ENCODE measurements around the gene SUSD4. TPM values are rescaled to one million over a fixed set of nuclear protein-coding genes. Genes with fewer than 3 reads are reported as not detected.

Gene SUSD4
- total and polyA plus RNA-seq, 9 of the 15 experiments (the other 6 are each of a cell fraction or from before 2014, with no cell fraction given), result 0.06 to 1.7 (median 0.09) TPM; not detected in 4

DNA sequence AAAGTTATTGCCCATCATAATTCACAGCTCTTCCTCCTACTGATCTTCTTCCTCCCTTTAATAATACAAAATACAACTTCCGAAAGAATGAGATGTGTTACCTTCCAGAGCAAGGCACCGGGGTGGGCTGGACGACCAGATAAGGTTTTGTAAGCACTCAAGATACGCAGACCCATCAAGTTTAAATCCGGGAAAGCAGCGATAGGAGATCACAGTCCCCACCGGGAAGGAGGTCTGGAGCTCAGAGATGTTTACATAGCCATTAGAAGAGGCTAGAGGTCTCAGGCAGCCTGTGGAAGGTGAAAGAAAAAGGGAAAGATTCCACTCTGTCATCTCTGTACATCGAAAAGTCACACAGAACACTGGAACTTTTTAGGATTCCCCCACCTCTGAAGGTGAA, 99.4 kb downstream of the SUSD4 start:
- in situ Hi-C loops (cut with MboI) (no loop called here), intact Hi-C loops (cut with micrococcal nuclease) (no loop called here)
- Histone ChIP-seq H3K4me1 (replicated peaks in 1 of 2; ENCODE audit: control insufficient read depth in 2 of 2, insufficient read depth in 2 of 2, low read length in 2 of 2) (peaks cover 0 to 18% of the 10 kb centered on the region in 2 experiments; a peak in 4 of 5 replicates), H3K9me3 (replicated peaks; ENCODE audit: control insufficient read depth, insufficient read depth, low read depth, low read length) (no peaks in the 10 kb centered on the region), H3K36me3 (ENCODE audit: control insufficient read depth, insufficient read depth, low read length) (no peaks in the 10 kb centered on the region), H3K79me2 (ENCODE audit: control insufficient read depth, insufficient read depth, low read length) (no peaks in the 10 kb centered on the region), H3K27ac (ENCODE audit: extremely low read depth, low read depth, low read length) (no peak overlapping the region), H3K4me2 (ENCODE audit: insufficient read depth, low read length) (peak overlapping the region; percentile 16), H4K20me1 (replicated peaks; ENCODE audit: control insufficient read depth, insufficient read depth, low read length) (no peaks in the 10 kb centered on the region), H3K9me1 (ENCODE audit: control insufficient read depth, insufficient read depth, low read length) (no peaks in the 10 kb centered on the region), H3K4me3 (no peak overlapping the region), H3K9ac (ENCODE audit: insufficient read depth in 1 of 2, low read depth in 2 of 2, low read length in 2 of 2) (peak overlapping the region in 1 of 2 experiments; percentile 11; a peak in 1 of 4 replicates), H2AFZ (ENCODE audit: low read depth, low read length) (no peak overlapping the region), H3K27me3 (ENCODE audit: control insufficient read depth in 2 of 2, insufficient read depth in 2 of 2, low read length in 2 of 2) (peaks cover 0 to 18% of the 10 kb centered on the region in 2 experiments; a peak in 1 of 5 replicates)
- no TSS peak for BruUV-seq (replicated peaks)
- peak; percentile 38 to 68 (median 51) for DNase-seq (ENCODE audit: extremely low read depth in 1 of 4, low spot score in 3 of 4)
- ATAC-seq, result peak; percentile 66
- peak; percentile 62 for FAIRE-seq
- ChIA-PET CTCF (ENCODE audit: low intra/inter-chr PET ratio) (no interaction called here), POLR2A (interaction anchor here (0.6 to 2.0 kb wide), 3 partner anchors 10 to 22 kb away, joined by 3 to 5 read pairs (median 3); no protein-coding TSS in a partner anchor)
- WGBS (ENCODE audit: insufficient coverage, low coverage, missing lambda C conversion rate), result 2% methylated on average over 8 of the region's 8 CpGs
- TF ChIP-seq KLF16 (IDR thresholded peaks at IDR 0.05) (0 out of 2 replicates have a peak, but pooled peaks have one; percentile 45), ARID1B (IDR thresholded peaks at IDR 0.05) (peak; percentile 89), TAL1 (IDR thresholded peaks at IDR 0.05) (peak; percentile 81), NCOR1 (IDR thresholded peaks at IDR 0.05) (peak; percentile 79), HDAC1 (IDR thresholded peaks at IDR 0.05) (peak in 1 of 2 experiments; percentile 61; a peak in 2 of 4 replicates), KDM1A (IDR thresholded peaks at IDR 0.05) (peak; percentile 48 to 54; a peak in 2 of 4 replicates), ZBTB7A (IDR thresholded peaks at IDR 0.05; ENCODE audit: borderline replicate concordance, control insufficient read depth, low read depth, low read length) (peak; percentile 33; the same call in 1 of the 2 replicates), TAF7 (tag; IDR thresholded peaks at IDR 0.05) (no peak), DMBX1 (CRISPR knock-in tag; IDR thresholded peaks at IDR 0.05; ENCODE audit: borderline replicate concordance) (peak; percentile 44; the same call in 1 of the 2 replicates), ZNF124 (CRISPR knock-in tag; IDR thresholded peaks at IDR 0.05) (no peak), SMARCE1 (IDR thresholded peaks at IDR 0.05) (peak; percentile 57; the same call in 1 of the 2 replicates), SMARCC2 (IDR thresholded peaks at IDR 0.05; ENCODE audit: low read depth) (0 out of 2 replicates have a peak, but pooled peaks have one; percentile 55), POLR2AphosphoS5 (IDR thresholded peaks at IDR 0.05; ENCODE audit: control insufficient read depth, insufficient read depth, low read depth, low read length) (peak; percentile 42; the same call in 1 of the 2 replicates), XRCC3 (IDR thresholded peaks at IDR 0.05) (no peak), EP300 (IDR thresholded peaks at IDR 0.05; ENCODE audit: low read length) (peak; percentile 76; the same call in 1 of the 2 replicates), TEAD4 (IDR thresholded peaks at IDR 0.05; ENCODE audit: low read length) (peak; percentile 82), TEAD4 (CRISPR knock-in tag; IDR thresholded peaks at IDR 0.05; ENCODE audit: borderline replicate concordance) (no peak), SOX6 (IDR thresholded peaks at IDR 0.05) (peak; percentile 74; the same call in 1 of the 2 replicates), RCOR1 (IDR thresholded peaks at IDR 0.05; ENCODE audit: borderline replicate concordance in 1 of 2, low read depth in 2 of 2, low read length in 2 of 2) (peak in 1 of 2 experiments; percentile 79; a peak in 1 of 4 replicates), CBFA2T2 (conservative IDR thresholded peaks at IDR 0.05) (peak; percentile 88), FOXM1 (IDR thresholded peaks at IDR 0.05; ENCODE audit: low read depth) (peak; percentile 64; the same call in 1 of the 2 replicates), FOXM1 (CRISPR knock-in tag; IDR thresholded peaks at IDR 0.05; ENCODE audit: low read depth) (no peak), TRIM24 (IDR thresholded peaks at IDR 0.05) (peak; percentile 60 to 81; a peak in 3 of 4 replicates), KAT7 (CRISPR knock-in tag; IDR thresholded peaks at IDR 0.05; ENCODE audit: borderline replicate concordance) (no peak), ZBTB17 (CRISPR knock-in tag; IDR thresholded peaks at IDR 0.05) (no peak), TCF3 (CRISPR knock-in tag; IDR thresholded peaks at IDR 0.05) (peak; percentile 77), CBFA2T3 (IDR thresholded peaks at IDR 0.05) (peak; percentile 92), DPF2 (IDR thresholded peaks at IDR 0.05) (peak; percentile 76), ATF7 (IDR thresholded peaks at IDR 0.05) (0 out of 2 replicates have a peak, but pooled peaks have one; percentile 13), PHF21A (IDR thresholded peaks at IDR 0.05; ENCODE audit: borderline replicate concordance, low read depth) (no peak)

Measured in K562 (cell line).